ENCODE results near the gene TLE5.
"Not testable (repeated sequence)": the region's sequence is repeated elsewhere in the genome, so short reads cannot be mapped to it uniquely, and the experiment has no call there.

Gene TLE5

GRCh38 chr19:3096267-3096901 lies 34.1 kb upstream of the TLE5 start:
- no peak for DNase-seq (ENCODE audit: low read depth)

DNA sequence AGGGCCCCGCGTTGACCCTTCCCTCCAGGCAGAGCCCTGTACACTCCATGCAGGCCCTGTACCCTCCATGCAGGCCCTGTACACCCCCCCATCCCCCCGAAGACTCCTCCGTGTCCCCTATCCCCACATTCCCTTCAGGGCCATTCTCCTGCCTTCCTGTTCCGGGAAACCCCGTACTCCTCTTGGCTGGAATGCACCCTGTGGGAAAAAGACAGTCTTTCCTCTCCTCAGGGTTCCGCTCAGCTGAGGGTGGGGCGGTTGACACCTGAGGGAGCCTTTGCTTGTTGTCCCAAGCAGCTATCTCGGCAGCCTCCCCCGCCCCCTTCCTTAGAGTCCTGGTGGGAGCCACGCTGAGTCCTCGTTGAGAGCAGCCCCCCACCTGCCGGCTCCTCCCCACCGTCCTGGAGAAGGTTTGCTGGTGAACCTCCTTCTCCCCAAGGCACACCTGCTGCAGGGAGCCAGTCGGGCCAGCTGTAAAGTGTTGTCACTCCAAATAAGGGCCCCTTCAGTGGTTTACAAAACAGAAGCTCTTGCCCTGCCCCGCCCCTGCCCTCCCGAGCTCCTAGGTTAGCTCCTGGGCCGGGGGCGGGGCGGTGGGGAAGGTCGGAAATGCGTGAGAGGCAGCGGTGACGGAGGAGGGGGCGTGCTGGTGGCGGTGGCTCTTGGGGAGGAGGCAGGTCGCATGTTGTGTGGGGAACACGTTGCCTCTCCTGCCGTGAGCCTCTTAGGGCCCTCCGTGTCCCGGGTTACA lies 33.3 kb upstream of the TLE5 start:
- DNase-seq (ENCODE audit: low read depth), result no peak

DNA sequence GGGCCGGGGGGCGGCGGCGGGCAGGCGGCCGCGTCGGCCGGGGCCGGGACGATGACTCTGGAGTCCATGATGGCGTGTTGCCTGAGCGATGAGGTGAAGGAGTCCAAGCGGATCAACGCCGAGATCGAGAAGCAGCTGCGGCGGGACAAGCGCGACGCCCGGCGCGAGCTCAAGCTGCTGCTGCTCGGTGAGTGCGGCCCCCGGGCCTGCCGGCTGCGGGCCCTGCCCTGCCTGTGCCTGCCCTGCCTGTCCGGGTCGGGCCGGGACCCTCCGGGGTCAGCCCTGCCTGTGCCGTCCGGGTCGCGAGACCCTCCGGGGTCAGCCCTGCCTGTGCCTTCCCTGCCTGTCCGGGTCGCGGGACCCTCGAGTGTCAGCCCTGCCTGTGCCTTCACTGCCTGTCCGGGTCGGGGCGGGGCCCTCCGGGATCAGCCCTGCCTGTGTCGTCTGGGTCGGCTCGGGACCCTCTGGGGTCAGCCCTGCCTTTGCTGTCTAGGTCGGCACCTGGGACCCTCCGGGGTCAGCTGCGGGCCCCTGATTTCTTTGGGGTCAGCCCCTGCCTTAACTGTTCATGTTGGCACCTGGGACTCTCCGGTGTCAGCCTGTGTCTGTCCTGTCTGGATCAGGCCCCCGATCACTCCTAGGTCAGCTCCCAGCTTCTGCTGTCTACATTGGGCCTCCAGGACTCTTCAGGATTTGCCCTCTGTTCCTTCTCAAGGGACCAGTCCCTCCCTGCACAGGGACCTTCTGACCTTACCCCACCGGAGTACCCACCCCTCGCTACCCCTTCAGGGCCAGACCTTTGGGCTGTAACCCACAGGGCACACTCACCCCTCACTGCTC lies 32.5 kb upstream of the TLE5 start:
- DNase-seq (ENCODE audit: low read depth), result no peak

GRCh38 chr19:3089299-3089855 lies 27.1 kb upstream of the TLE5 start:
- DNase-seq (ENCODE audit: low read depth), result not testable (repeated sequence)

GRCh38 chr19:3087769-3088168 lies 25.5 kb upstream of the TLE5 start:
- DNase-seq (ENCODE audit: low read depth), result no peak

DNA sequence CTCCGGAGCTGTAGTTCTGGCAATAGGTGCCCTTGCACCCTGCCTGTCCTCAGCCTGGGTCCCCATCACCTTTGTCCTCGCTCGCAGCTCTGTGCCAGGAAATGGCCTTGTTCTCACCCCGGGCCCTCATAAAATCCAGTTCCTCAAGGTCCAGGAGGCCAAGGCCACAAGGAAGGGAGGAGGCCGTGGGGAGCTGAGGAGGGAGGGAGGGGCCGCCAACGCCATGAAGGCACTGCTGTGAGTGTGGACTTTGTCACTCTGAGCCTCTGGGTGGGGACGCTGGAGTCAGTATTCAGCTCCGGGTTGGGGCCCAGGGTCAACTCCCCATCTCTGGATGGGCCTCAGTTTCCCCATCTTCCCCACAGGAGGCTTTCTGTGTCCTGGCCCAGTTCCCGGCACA lies 22.6 kb upstream of the TLE5 start:
- no peak for DNase-seq (ENCODE audit: low read depth)

DNA sequence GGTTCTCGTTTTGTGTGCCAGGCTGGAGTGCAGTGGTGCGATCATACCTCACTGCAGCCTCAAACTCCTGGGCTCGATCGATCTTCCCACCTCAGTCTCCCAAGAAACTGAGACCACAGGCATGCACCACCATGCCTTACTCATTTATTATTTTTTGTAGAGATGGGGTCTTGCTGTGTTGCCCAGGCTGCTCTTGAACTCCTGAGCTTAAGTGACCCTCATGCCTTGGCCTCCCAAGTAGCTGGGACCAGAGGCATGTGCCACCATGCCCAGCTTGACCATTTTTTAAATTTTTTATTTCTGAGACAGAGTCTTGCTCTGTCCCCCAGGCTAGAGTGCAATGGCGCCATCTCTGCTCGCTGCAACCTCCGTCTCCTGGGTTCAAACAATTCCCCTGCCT lies 21.7 kb upstream of the TLE5 start:
- DNase-seq (ENCODE audit: low read depth), result no peak

- no peak for DNase-seq (ENCODE audit: low read depth)
Observed at GRCh38 chr19:3082331-3082730, 20.0 kb upstream of the TLE5 start.

DNA sequence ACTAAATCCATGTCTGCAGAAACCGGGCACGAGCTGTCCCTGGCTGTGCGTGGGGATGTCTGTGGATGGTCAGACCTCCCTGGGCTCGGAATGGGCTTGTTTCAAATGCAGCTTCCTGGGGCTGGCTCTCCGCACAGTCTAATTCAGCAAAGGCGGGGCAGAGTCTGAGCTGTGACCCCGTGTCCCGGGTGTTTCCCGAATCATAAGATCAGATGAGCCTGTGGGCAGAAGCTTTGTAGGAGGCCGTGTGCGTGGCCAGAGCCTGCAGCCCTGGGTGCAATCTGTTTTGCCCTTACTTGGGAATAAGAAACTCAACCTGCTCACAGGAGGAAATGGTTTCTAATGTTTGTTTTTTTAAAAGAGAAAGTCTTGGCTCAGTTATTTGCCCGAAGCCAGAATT lies 18.0 kb upstream of the TLE5 start:
- DNase-seq (ENCODE audit: low read depth), result no peak

- DNase-seq (ENCODE audit: low read depth), result no peak
Observed at GRCh38 chr19:3079578-3079977, 17.3 kb upstream of the TLE5 start.

DNA sequence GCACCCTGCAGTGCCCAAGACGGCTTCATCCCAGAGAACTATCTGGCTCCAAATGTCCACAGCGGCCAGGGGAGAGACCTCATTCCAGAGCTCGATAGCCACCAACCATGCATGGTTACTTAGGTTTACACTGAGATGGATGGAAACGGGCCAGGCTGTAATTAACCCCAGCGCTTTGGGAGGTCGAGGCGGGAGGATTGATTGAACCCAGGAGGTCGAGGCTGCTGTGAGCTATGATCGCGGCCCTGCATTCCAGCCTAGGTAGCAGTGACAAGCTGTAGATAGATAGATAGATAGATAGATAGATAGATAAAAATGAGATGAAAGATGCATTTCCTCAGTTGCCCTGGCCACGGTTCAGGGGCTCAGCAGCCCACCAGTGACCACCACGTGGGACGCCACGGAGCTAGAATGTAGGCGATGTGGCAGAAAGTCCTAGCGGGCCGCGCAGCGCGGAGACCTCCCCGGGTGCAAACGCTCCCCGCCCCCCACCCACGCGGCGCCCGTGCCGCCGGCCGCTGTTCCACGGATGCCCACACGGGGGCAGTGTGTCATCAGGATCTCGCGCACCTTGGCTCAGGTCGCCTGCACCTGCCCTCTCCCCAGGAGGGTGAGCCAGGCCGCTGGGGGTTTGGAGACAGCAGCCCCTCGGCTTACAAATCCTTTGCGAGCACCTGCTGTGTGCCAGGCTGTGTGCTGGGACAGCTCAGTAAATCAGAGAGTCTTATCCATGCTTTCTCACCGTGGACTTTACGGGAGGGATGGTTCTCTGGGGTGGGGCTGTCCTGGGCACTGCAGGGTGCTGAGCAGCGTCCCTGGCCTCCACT lies 13.5 kb upstream of the TLE5 start:
- no peak for DNase-seq (ENCODE audit: low read depth)

DNA sequence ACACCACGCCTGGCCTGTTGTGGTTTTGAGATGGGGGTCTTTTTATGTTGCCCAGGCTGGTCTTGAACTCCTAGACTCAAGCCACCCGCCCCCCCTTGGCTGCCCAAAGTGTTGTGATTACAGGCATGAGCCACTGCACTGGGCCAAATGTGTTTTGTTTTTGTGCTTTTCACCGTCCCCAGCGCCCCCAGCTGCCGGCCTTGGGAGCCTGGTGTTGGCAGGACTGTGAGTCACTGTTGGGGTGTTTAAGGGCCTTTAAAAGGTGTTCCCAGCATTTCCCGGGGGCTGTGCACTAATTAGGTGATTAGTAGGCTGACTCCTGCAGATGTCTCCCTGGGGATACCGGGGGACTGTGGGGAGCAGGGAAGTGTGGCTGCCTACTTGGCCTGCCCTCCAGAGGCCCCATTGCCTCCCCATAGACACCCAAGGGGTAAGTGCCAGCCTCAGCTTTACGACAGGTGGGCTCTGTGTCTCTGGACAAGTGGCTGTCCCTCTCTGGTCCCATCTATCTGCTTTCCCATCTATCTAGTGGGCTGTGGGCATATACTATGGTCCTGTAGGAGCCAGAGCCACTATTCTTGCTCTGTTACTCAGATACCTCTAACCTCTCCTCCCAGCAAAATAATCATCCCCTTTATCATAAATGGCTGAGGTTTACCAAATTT lies 11.8 kb upstream of the TLE5 start:
- no peak for DNase-seq (ENCODE audit: low read depth)

- DNase-seq (ENCODE audit: low read depth), result peak; percentile 38
Observed at GRCh38 chr19:3073159-3073563, 10.9 kb upstream of the TLE5 start.

GRCh38 chr19:3071768-3072167 lies 9.5 kb upstream of the TLE5 start:
- no peak for DNase-seq (ENCODE audit: low read depth)

DNA sequence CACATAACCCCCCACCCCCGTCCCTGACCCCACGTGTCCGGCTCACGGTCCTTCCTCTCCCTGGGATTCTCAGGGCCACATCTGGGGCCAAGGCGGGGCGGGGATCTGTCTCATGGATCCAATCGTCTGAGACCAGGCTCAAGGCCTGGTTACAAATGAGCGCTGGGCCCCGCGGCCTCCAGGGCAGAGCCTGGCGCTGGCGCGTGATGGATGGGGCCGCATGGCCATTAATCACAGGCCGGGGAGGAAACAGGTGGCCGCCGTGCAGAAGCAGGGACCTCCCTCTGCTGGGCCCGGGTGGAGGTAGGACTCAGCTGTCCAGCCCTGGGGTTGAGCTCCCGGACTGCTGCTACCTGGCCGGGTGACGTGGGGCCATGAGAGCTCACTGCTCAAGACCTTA lies 5.8 kb upstream of the TLE5 start:
- no peak for DNase-seq (ENCODE audit: low read depth)

GRCh38 chr19:3067563-3067962 lies 5.3 kb upstream of the TLE5 start:
- DNase-seq (ENCODE audit: low read depth), result no peak

- DNase-seq (ENCODE audit: low read depth), result no peak
Observed at GRCh38 chr19:3066482-3067049, 4.3 kb upstream of the TLE5 start.

DNA sequence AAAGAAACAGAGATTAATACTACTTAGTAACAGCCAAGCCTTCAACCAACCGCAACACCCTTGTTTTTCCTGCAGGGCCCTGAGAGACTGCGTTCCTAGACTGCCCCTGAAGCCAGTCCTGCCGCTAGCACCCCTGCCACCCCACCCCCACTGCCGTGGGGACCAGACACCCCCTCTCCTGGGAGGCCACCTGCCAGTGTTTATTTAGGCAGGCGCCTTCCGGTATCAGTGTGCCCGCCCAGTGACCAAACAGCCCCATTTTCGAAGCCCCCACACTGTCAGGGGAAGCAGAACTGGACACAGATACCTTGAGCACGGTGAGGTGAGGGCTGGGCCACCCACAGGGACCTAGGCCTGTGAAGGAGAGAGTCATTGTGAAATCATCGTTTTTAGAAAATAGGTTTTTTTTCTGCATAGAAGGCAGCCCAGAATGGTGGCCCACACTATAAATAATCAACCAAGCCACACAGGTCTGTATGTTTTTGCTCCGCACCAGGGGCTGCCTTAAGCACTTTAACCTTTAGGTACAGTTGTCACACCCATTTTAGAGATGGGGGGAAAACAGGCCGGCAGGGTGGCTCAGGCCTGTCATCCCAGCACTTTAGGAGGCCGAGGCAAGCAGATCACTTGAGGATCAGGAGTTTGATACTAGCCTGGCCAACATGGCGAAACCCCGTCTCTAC lies 3.5 kb upstream of the TLE5 start:
- DNase-seq (ENCODE audit: low read depth), result no peak

DNA sequence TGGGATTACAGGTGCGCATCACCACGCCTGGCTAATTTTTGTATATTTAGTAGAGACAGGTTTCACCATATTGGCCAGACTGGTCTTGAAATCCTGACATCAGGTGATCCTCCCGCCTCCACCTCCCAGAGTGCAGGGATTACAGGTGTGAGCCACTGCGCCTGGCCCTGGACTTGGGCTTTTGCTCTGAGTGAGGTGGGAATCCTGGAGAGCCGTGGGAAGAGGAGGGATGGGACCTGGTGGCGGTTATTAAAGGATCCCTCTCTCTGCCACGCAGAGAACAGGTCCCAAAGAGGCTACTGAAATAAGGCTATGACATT lies 1.7 kb upstream of the TLE5 start:
- DNase-seq (ENCODE audit: low read depth), result no peak
